ENCODE measurements around the gene ARHGAP24.

DNA sequence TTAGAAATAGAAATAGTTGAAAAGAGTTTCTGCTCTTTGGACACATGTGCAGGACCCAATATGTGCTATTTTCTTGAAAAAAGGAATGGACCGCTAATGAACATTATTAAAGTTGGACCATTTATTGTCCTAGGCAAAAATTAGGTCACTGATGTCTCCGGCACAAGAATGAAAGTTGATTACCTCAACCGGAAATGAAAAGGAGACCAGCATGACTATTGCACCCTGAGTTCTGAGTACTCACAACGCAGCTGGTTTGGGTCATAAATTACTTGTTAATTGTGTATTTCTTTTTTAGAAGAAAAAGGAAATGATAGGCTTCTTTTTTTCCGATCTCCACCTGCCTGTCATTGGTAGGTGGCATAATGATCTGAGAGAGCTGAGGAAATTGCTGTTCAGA is 232.7 kb downstream of the ARHGAP24 start:
- TF ChIP-seq, protein P1, sequence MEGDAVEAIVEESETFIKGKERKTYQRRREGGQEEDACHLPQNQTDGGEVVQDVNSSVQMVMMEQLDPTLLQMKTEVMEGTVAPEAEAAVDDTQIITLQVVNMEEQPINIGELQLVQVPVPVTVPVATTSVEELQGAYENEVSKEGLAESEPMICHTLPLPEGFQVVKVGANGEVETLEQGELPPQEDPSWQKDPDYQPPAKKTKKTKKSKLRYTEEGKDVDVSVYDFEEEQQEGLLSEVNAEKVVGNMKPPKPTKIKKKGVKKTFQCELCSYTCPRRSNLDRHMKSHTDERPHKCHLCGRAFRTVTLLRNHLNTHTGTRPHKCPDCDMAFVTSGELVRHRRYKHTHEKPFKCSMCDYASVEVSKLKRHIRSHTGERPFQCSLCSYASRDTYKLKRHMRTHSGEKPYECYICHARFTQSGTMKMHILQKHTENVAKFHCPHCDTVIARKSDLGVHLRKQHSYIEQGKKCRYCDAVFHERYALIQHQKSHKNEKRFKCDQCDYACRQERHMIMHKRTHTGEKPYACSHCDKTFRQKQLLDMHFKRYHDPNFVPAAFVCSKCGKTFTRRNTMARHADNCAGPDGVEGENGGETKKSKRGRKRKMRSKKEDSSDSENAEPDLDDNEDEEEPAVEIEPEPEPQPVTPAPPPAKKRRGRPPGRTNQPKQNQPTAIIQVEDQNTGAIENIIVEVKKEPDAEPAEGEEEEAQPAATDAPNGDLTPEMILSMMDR (conservative IDR thresholded peaks at IDR 0.05), result no peak
- no peak for TF ChIP-seq ZFX (IDR thresholded peaks at IDR 0.05)
